SH-SY5Y (cell line): ENCODE results near the gene MGAT3.

Source experiments
- GATA2 ChIP-seq: IDR thresholded peaks from 2 replicates; pipeline ENCODE4 v1.6.1; 2011; ENCODE audit warnings: mild to moderate bottlenecking, low read depth, low read length
- GATA3 ChIP-seq: IDR thresholded peaks from 2 replicates; pipeline ENCODE4 v1.6.1; 2011; ENCODE audit warnings: low read depth, mild to moderate bottlenecking, low read length, moderate library complexity

GRCh38 chr22:39537975-39538374, 81.2 kb downstream of the MGAT3 start:
- no peak for TF ChIP-seq GATA2
- TF ChIP-seq GATA3: no peak
